Measurements from ENCODE around the gene MSANTD4. TPM values are rescaled to one million over a fixed set of nuclear protein-coding genes. Genes with fewer than 3 reads are reported as not detected.

MSANTD4 gene
- total and polyA plus RNA-seq, 2 donors (not counting 3 experiments of a cell fraction or from before 2014, with no cell fraction given) = 3.9 to 15.0 TPM

DNA sequence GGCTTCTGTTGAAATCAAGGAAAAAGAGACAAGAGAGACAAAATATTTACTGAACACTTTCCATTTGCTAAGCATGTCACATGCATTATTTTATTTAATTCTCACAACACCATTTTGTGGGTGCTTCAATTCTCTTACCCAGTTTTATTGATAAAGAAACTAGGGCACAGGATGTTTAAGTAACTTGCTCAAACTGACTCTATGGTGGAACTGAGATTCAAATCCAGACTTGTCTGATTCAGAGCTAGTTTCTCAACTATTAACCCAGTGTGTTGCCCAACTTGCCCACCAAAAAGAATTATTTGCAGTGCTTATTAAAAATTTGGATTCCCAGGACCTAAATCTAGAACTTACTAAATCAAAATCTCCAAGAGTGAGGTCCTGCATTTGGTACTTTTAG, 21.5 kb upstream of the MSANTD4 start:
- FAIRE-seq (no peak), DNase-seq (ENCODE audit: low read depth, low spot score) (no peak)
- BruUV-seq (replicated peaks) = no TSS peak
- H3K27me3 ChIP-seq (ENCODE audit: control insufficient read depth in 2 of 2, insufficient read depth in 2 of 2, low read length in 2 of 2) = no peaks in the 10 kb centered on the region
- H3K4me3 ChIP-seq (replicated peaks in 1 of 3; ENCODE audit: insufficient read depth in 1 of 3, low read depth in 1 of 3, low read length in 3 of 3) = no peak overlapping the region
- dilution Hi-C loops (cut with MboI; ENCODE audit: extremely low pct_ligation_motif_present, low sequenced_read_pairs) (no loop called here), intact Hi-C loops (cut with micrococcal nuclease) (no loop called here)
- no peak overlapping the region for H2AFZ ChIP-seq (ENCODE audit: low read depth, low read length)
- no peaks in the 10 kb centered on the region for H3K9me1 ChIP-seq (replicated peaks; ENCODE audit: control insufficient read depth, extremely low read depth, insufficient read depth, low read length)
- H3K9ac ChIP-seq (replicated peaks; ENCODE audit: extremely low read depth, insufficient read depth, low read length) = no peak overlapping the region
- H3K79me2 ChIP-seq (ENCODE audit: control insufficient read depth, insufficient read depth, low read length) = no peaks in the 10 kb centered on the region
- ChIA-PET CTCF (no interaction called here), POLR2A (no interaction called here)
- H3K9me3 ChIP-seq (replicated peaks; ENCODE audit: control insufficient read depth, insufficient read depth, low read length) = no peaks in the 10 kb centered on the region
- no peaks in the 10 kb centered on the region for H3K4me1 ChIP-seq (ENCODE audit: control insufficient read depth, extremely low read depth, insufficient read depth, low read length)
- H3K27ac ChIP-seq (ENCODE audit: insufficient read depth, low read depth, low read length) = no peak overlapping the region
- no peaks in the 10 kb centered on the region for H3K36me3 ChIP-seq (ENCODE audit: control insufficient read depth in 2 of 2, extremely low read depth in 1 of 2, insufficient read depth in 2 of 2, low read length in 2 of 2)
- no peak overlapping the region for H3K4me2 ChIP-seq (ENCODE audit: insufficient read depth, low read length)
- H4K20me1 ChIP-seq (replicated peaks; ENCODE audit: control insufficient read depth, extremely low read depth, insufficient read depth, low read length) = no peaks in the 10 kb centered on the region
- TF ChIP-seq JUN (IDR thresholded peaks at IDR 0.05; ENCODE audit: borderline replicate concordance, insufficient read depth, insufficient read length, low read depth) = no peak
- no peak for TF ChIP-seq GATA2 (IDR thresholded peaks at IDR 0.05; ENCODE audit: insufficient read depth, insufficient read length, low read depth, low read length)
- TF ChIP-seq, protein P1, sequence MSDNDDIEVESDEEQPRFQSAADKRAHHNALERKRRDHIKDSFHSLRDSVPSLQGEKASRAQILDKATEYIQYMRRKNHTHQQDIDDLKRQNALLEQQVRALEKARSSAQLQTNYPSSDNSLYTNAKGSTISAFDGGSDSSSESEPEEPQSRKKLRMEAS (IDR thresholded peaks at IDR 0.05; ENCODE audit: insufficient read depth, insufficient read length) = no peak
- TF ChIP-seq EZH2 (IDR thresholded peaks at IDR 0.05; ENCODE audit: borderline replicate concordance, low read depth, low read length, severe bottlenecking) = no peak
- TF ChIP-seq POLR2A (IDR thresholded peaks at IDR 0.05; ENCODE audit: low read depth, low read length) = no peak
- no peak for TF ChIP-seq FOS (IDR thresholded peaks at IDR 0.05; ENCODE audit: borderline replicate concordance, insufficient read depth, low read length)
- no peak for TF ChIP-seq MYC (IDR thresholded peaks at IDR 0.05; ENCODE audit: low read depth, low read length)
- TF ChIP-seq CTCF (IDR thresholded peaks at IDR 0.05; ENCODE audit: extremely low read depth in 1 of 2, insufficient read depth in 1 of 2, low read depth in 1 of 2, low read length in 2 of 2) = no peak
- no peak for TF ChIP-seq POLR2AphosphoS5 (IDR thresholded peaks at IDR 0.05; ENCODE audit: insufficient read depth, low read depth, low read length)

Measured in endothelial cell of umbilical vein (primary cell).